ENCODE data around the gene PPDPF. TPM values are rescaled to one million over a fixed set of nuclear protein-coding genes. Genes with fewer than 3 reads are reported as not detected.
A peak's percentile ranks its signal among the peaks of the same experiment; 100 is the strongest.

PPDPF gene
- total and polyA plus RNA-seq, 5 experiments from 2014 or later = 47.4 to 229 (median 93.1) TPM

DNA sequence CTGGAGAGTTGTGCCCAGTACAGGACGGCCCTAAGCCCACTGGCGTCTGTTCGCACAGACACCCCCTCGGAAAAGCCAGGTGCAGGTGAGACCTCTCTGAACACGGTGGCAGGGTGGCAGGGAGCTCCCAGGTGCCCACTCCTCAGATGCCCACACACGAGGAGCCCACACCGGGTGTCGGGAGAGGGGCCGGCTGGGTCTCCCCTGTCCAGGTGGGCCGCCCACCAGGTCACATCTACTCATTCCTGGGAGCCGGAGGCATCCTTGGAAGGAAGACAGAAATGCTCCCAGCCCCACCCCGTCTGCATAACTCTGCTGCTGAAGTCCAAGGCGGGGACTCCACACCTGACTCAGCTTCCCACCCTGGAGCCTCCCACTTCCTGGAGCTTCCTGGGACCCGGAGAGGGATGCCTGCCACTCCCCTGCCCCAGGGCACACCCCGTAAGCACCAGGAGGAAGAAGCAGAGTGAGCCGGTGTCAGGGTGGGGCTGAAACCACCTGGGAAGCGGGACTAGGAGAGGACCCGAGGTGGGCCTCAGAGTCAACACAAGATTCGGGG, 24.5 kb downstream of the PPDPF start:
- ATAC-seq = no peak
- Mint-ChIP-seq H3K9me3 (no peaks in the 10 kb centered on the region), H3K36me3 (no peaks in the 10 kb centered on the region), H3K4me3 (no peak overlapping the region), H3K27me3 (peaks cover 0 to 16% (median 0%) of the 10 kb centered on the region in 5 donors), H3K27ac (peak overlapping the region in 2 of 10 donors; percentile 77 to 83), H3K4me1 (peaks cover 7 to 22% (median 11%) of the 10 kb centered on the region in 4 donors)
- no peak for DNase-seq
- POLR2A ChIA-PET = interaction anchor here (0.7 to 1.8 kb wide), 2 partner anchors 24 to 84 kb away, joined by 3 to 5 read pairs; partner anchors contain the start of gene PPDPF

DNA sequence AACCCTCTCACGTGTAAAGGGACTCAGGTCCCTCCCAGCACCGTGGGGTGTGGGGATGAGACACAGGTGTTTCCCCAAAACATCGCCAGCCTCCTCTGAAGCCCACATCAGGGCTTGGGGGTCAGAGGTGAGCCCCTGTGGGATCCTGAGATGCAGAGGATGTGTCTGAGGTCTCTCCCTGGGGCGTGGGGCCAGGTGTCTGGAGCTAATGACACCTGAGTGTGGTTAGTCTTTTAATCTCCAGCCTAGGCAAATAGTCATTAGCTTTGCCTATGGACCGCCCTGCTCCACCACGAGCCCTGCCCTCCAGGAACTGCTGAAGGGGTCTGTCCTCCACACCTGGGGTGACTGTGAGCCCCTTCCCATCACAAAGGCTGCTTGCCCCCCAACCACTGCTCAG, 25.2 kb downstream of the PPDPF start:
- Mint-ChIP-seq H3K9me3 (no peaks in the 10 kb centered on the region), H3K4me1 (peaks cover 8 to 26% (median 11%) of the 10 kb centered on the region in 4 donors), H3K27ac (no peak overlapping the region), H3K4me3 (no peak overlapping the region), H3K36me3 (no peaks in the 10 kb centered on the region), H3K27me3 (peaks cover 0 to 17% (median 0%) of the 10 kb centered on the region in 5 donors)
- DNase-seq = no peak
- ATAC-seq = peak in 1 of 2 donors; percentile 58
- POLR2A ChIA-PET = interaction anchor here (0.7 to 1.8 kb wide), 4 partner anchors 8 to 83 kb away, joined by 3 to 9 read pairs (median 4); partner anchors contain the start of genes PPDPF and PTK6

DNA sequence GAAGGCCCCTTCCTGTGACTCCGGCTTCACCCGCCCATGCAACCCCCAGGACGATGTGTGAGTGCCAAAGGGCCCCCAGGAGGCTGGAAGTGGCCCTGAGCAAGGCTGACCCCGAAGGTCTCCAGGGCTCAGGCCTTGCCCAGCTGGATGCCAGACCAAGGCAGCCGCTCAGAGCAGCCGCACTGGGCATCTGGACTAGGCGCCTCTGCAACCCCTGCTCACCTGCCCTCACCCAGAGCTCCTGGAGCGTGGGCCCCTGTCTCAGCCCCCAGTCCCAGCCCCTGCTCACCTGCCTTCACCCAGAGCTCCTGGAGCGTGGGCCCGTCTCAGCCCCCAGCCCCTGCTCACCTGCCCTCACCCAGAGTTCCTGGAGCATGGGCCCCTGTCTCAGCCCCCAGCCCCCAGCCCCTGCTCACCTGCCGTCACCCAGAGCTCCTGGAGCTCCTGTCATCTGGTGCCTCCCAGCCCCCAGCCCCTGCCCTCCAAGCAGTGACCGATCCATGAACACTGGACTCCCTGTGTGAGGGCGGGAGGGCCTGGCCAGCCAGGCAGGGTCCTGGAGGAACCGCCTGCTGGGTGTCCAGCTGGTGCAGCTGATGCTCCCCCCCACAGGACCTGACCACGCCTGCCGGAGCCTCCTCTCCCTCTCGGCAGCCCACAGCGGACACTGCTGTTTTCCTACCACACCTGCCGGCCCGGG, 25.8 kb downstream of the PPDPF start:
- no peaks in the 10 kb centered on the region for H3K36me3 Mint-ChIP-seq
- no peak overlapping the region for H3K27ac Mint-ChIP-seq
- no peaks in the 10 kb centered on the region for H3K9me3 Mint-ChIP-seq
- no peak for DNase-seq
- H3K27me3 Mint-ChIP-seq = peaks cover 0 to 17% (median 2%) of the 10 kb centered on the region in 5 donors
- H3K4me3 Mint-ChIP-seq = no peak overlapping the region
- no peak for ATAC-seq
- POLR2A ChIA-PET = interaction anchor here (0.5 to 1.6 kb wide), 4 partner anchors 9 to 38 kb away, joined by 3 to 9 read pairs (median 4); partner anchors contain the start of genes PPDPF and PTK6
- peaks cover 12 to 26% (median 16%) of the 10 kb centered on the region in 4 donors for H3K4me1 Mint-ChIP-seq

DNA sequence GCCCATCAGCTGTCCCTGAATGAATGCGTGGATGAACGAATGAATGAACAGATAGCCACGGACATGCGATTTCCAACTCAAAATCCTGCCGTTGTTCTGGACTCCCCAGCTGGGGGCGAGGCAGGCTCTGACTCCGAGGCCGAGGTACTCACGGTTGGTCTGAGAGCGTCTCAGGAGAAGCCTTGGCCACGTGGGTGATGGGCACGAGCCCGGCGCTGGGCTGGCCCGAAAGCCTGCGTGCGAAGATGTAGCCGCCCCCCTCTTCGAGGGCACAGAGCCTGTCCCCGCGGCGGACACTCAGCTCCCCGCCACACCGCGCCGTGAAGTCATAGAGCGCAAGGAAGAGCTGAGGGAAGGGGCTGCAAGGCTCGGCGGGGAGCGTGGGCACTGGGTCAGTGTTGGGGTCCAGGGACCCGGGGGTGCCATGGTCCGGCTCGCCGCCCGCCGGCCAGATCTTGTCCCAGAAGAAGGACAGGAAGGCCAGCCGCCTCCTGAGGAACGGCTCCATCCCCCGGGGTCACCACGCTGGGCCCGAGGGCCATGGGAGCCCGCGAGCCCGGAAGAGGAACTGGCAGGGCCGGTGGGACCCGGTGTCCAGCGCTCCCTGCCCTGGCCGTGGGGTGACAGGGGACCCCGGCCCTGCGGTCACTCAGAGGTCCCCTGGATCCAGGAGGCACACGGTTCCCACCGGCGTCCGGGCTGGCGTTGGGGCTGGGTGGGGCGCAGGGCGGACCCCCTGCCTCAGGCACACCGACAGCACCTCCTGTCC, 26.6 kb downstream of the PPDPF start:
- DNase-seq (no peak), ATAC-seq (no peak)
- H3K4me3 Mint-ChIP-seq = peak overlapping the region in 1 of 10 donors; percentile 15
- H3K4me1 Mint-ChIP-seq = peaks cover 12 to 28% (median 19%) of the 10 kb centered on the region in 4 donors
- H3K36me3 Mint-ChIP-seq = no peaks in the 10 kb centered on the region
- no peak overlapping the region for H3K27ac Mint-ChIP-seq
- POLR2A ChIA-PET = interaction anchor here (0.5 to 1.6 kb wide), 5 partner anchors 9 to 38 kb away, joined by 3 to 9 read pairs (median 4); partner anchors contain the start of genes PPDPF and PTK6
- peaks cover 0 to 17% (median 2%) of the 10 kb centered on the region in 5 donors for H3K27me3 Mint-ChIP-seq
- H3K9me3 Mint-ChIP-seq = no peaks in the 10 kb centered on the region

DNA sequence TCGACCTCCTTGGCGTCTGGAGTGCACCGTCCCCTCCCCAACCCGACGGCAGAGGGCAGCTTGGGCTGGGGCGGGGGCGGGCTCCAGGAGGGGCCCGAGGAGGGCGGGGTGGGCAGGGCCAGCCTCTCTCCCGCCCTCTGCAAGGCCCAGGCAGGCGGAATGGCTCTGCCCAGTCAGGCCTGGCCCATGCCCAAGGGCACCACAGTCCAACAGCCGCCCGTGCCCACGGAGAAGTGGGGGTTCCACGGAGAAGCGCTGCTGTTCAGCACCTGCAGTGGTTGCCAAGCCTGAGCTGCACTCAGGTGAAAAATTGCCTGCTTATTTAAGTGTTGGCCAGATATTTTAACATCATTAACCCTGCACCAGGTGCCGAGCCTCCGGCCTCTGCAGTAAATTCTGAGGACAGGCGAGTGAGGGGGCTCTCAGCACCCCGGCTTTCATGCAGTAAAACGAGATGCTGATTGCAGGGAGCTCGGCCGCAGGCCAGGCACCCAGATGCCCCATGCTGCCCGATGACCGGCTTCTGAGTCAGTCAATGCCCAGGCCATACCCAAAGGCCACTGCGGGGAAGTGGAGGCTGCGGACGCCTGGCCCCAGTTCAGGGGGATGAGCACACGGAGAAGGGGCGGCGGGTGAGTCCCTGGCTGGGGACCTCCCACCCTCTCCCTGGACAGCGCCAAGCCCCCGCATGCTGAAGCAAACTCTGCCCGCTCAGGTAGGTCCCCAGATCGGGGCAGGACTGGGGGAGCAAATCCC, 27.3 kb downstream of the PPDPF start, which contains the start of gene SRMS:
Gene SRMS, minus strand, starts transcription at position 25 of the 756 bp plus-strand sequence. CDS start 286 bp downstream, outside the sequence.
- H3K4me1 Mint-ChIP-seq = peaks cover 17 to 35% (median 26%) of the 10 kb centered on the region in 4 donors
- POLR2A ChIA-PET = interaction anchor here (0.8 to 1.6 kb wide), 3 partner anchors 10 to 27 kb away, joined by 3 to 9 read pairs (median 3); partner anchors contain the start of genes PPDPF and PTK6
- ATAC-seq = no peak
- H3K36me3 Mint-ChIP-seq = no peaks in the 10 kb centered on the region
- no peaks in the 10 kb centered on the region for H3K9me3 Mint-ChIP-seq
- peaks cover 0 to 17% (median 2%) of the 10 kb centered on the region in 5 donors for H3K27me3 Mint-ChIP-seq
- DNase-seq = no peak
- H3K4me3 Mint-ChIP-seq = peak within 1 kb of the TSS in 1 of 10 donors; percentile 15
- H3K27ac Mint-ChIP-seq = no peak within 1 kb of the TSS

DNA sequence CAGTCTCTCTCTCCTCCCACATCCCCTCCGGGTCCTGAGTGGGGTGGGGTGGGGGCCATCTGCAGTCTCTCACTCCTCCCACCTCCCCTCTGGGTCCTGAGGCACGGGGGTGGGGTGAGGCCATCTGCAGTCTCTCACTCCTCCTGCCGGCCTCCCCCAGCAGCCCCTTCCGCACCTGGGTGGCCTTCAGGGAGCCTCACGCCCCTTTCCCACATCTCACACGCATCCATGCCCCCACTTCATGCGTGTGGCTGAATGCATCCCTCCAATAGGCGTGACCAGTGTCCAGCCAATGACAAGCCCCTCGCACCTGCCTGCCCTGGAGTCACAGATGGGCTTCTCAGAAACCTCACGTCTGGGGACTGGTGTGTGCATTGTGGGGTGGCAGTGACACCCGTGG, 28.0 kb downstream of the PPDPF start:
- DNase-seq (no peak), ATAC-seq (no peak)
- H3K4me1 Mint-ChIP-seq = peaks cover 17 to 38% (median 30%) of the 10 kb centered on the region in 4 donors
- POLR2A ChIA-PET = no interaction called here
- H3K36me3 Mint-ChIP-seq = no peaks in the 10 kb centered on the region
- H3K27me3 Mint-ChIP-seq = peaks cover 0 to 17% (median 2%) of the 10 kb centered on the region in 5 donors
- H3K27ac Mint-ChIP-seq = no peak overlapping the region
- H3K9me3 Mint-ChIP-seq = no peaks in the 10 kb centered on the region
- no peak overlapping the region for H3K4me3 Mint-ChIP-seq

DNA sequence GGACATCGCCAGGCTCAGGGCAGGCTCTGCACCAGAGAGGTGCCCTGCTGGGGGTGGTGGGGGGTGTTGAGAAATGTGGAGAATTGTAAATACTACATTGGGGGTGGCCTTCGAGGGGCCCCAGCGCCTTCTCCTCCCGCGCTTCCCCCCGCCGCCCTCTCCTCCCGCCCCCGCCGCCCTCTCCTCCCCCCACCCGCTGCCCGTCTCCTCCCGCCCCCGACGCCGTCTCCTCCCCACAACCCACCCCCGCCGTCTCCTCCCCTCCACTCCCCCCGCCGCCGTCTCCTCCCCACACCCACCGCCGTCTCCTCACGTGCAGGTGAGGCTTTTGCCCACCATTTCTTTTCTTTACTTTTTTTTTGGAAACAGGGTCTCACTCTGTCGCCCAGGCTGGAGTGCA, 28.5 kb downstream of the PPDPF start:
- H3K36me3 Mint-ChIP-seq = no peaks in the 10 kb centered on the region
- ATAC-seq = no peak
- peaks cover 13 to 34% (median 30%) of the 10 kb centered on the region in 4 donors for H3K4me1 Mint-ChIP-seq
- H3K27ac Mint-ChIP-seq = peak overlapping the region in 3 of 10 donors; percentile 53 to 80 (median 60)
- peaks cover 0 to 17% (median 2%) of the 10 kb centered on the region in 5 donors for H3K27me3 Mint-ChIP-seq
- H3K4me3 Mint-ChIP-seq = peak overlapping the region in 3 of 10 donors; percentile 6 to 64 (median 11)
- no peak for DNase-seq
- POLR2A ChIA-PET = no interaction called here
- no peaks in the 10 kb centered on the region for H3K9me3 Mint-ChIP-seq

DNA sequence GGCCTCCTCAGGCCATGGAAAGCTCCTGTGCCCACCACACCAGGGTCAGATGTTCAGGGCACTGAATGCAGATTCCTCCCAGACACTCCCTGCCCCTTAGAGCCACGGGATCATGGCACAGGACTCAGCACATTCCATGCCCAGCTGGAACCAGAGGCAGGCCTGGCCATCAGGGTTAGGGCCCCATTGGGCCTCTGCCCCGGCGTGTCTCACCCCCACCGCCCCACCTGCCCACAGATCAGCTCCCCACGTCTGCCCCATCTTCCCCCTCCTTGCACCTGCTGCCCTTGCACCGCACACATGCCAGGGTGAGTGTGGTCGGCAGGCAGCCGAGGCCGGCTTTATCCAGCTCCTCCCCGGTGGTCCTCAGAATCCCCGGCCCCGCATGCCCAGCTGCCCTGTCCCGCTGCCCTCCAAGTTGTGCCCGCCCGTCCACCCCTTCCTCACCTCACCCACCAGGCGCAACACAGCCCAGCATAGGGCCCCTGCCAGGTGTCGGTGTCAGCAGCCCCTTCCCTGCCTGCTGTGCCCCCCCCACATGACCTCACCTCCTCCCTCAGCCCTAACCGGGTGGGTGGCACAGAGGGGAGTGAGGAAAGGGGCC, 29.2 kb downstream of the PPDPF start:
- ATAC-seq = no peak
- Mint-ChIP-seq H3K4me3 (peak overlapping the region in 4 of 10 donors; percentile 6 to 64 (median 9)), H3K27me3 (peaks cover 0 to 17% (median 2%) of the 10 kb centered on the region in 5 donors), H3K9me3 (no peaks in the 10 kb centered on the region), H3K27ac (no peak overlapping the region), H3K4me1 (peaks cover 13 to 35% (median 34%) of the 10 kb centered on the region in 4 donors), H3K36me3 (no peaks in the 10 kb centered on the region)
- POLR2A ChIA-PET = interaction anchor here (0.9 to 1.2 kb wide), 2 partner anchors 11 to 92 kb away, joined by 4 to 5 read pairs; no protein-coding TSS in a partner anchor
- DNase-seq = no peak

DNA sequence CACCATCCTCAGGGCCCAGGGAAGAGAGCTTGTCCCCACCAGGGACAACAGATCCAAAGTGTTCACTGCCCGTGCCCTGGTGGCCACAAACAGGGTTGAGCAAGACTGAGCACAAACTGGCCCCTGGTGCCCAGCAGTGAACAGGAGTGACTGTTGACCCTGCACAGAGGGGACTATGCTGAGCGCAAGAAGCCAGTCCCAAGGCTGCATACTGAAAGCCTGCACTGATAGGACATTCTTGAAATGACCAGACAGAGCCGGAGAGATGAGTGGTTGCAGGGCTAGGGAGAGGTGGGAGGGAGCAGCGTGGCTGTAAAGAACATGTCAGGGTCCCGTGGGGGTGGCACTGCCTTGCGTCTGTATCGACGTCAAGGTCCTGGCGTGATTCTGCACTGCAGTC, 30.5 kb downstream of the PPDPF start:
- H3K36me3 Mint-ChIP-seq = no peaks in the 10 kb centered on the region
- POLR2A ChIA-PET = interaction anchor here (1.2 kb wide), 1 partner anchor 12 kb away, joined by 5 read pairs; no protein-coding TSS in a partner anchor
- H3K27me3 Mint-ChIP-seq = peaks cover 0 to 17% (median 2%) of the 10 kb centered on the region in 5 donors
- no peaks in the 10 kb centered on the region for H3K9me3 Mint-ChIP-seq
- H3K4me1 Mint-ChIP-seq = peaks cover 8 to 31% (median 28%) of the 10 kb centered on the region in 4 donors
- ATAC-seq (no peak), DNase-seq (no peak)
- H3K27ac Mint-ChIP-seq = peak overlapping the region in 4 of 10 donors; percentile 46 to 86 (median 76)
- peak overlapping the region in 2 of 10 donors; percentile 45 to 57 for H3K4me3 Mint-ChIP-seq

DNA sequence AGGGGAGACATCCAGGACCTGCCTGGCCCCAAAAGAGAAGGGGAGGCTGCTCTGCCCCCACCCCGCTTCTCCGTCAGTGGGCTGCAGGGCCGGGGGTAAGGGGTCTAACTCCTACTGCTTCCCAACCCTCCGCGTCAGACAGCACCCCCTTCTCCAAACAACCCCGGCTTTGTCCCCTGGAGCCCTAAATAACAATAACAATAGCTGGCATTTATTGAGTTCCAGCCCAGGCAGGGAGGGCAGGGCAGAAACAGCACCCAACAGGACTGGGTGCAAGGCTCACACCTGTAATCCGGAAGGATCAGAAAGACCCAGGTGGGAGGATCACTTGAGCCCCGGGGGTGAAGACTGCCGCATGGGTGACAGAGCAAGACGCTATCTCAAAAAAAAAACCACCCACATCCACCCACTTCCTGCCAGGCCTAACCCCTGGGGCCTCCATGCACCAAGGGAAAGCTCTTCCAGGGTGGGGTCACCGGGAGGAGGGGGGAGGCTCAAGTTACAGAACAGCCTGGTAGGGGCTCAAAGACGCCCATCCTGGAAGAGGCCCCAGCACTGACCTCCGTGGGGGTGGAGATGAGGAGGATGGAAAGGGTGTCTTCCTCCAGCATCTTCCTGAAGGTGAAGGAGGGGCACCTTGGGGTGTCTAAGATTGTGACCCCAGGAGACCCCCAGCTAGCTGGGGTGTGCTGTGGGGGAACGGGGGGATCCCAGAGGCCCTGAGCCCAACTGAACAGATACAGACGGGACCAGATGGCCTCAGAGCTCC, 32.1 kb downstream of the PPDPF start:
- Mint-ChIP-seq H3K36me3 (no peaks in the 10 kb centered on the region), H3K4me1 (peaks cover 11 to 34% (median 28%) of the 10 kb centered on the region in 4 donors), H3K9me3 (no peaks in the 10 kb centered on the region), H3K4me3 (peak overlapping the region; percentile 67 to 85 (median 79)), H3K27me3 (peaks cover 0 to 15% (median 2%) of the 10 kb centered on the region in 5 donors), H3K27ac (peak overlapping the region; percentile 77 to 97 (median 90))
- POLR2A ChIA-PET = interaction anchor here (0.6 to 4.1 kb wide), 16 partner anchors 11 to 489 kb away, joined by 3 to 37 read pairs (median 4); partner anchors contain the start of genes GMEB2, PPDPF, PRPF6 and PTK6
- ATAC-seq = peak; percentile 66 to 74
- peak in 9 of 10 donors; percentile 42 to 83 (median 74) for DNase-seq
